Esophagus squamous epithelium (tissue), 5 donors: ENCODE measurements around the gene CYB561D2. TPM values are rescaled to one million over a fixed set of nuclear protein-coding genes. Genes with fewer than 3 reads are reported as not detected.
A peak's percentile ranks its signal among the peaks of the same experiment; 100 is the strongest.

Experiments used
- DNase-seq: peaks from one replicate; lab custom pipeline; 2025; lab: John Stamatoyannopoulos, UW
- H3K27ac ChIP-seq, 4 donors: fragments of 200-600 bp; sonication (generic); one replicate each; pipeline ENCODE4 v1.5.1; 2016 to 2019; ENCODE audit warnings: mild to moderate bottlenecking in 1 of 4
- H3K27me3 ChIP-seq, 4 donors: fragments of 200-600 bp; sonication (generic); 1 replicate in 3 of 4; 2 replicates in 1 of 4; pipeline versions ENCODE4 v1.5.1 to v1.6.0; 2017 to 2021; ENCODE audit warnings: antibody characterized with exemption in 1 of 4
- H3K36me3 ChIP-seq, 3 donors: fragments of 200-600 bp; sonication (generic); one replicate each; pipeline ENCODE4 v1.5.1; 2016 to 2019
- H3K4me1 ChIP-seq, 3 donors: fragments of 200-600 bp; sonication (generic); one replicate each; pipeline ENCODE4 v1.5.1; 2017 to 2019
- H3K4me3 ChIP-seq, 4 donors: fragments of 200-600 bp; sonication (generic); 1 replicate in 3 of 4; 2 replicates in 1 of 4; pipeline ENCODE4 v1.5.1; 2016 to 2019; ENCODE audit warnings: mild to moderate bottlenecking in 2 of 4, moderate library complexity in 1 of 4
- H3K9me3 ChIP-seq, 3 donors: fragments of 200-600 bp; sonication (generic); one replicate each; pipeline ENCODE4 v1.5.1; 2016 to 2019
- POLR2A ChIP-seq, 4 donors: fragments of 450-650 bp; IDR thresholded peaks; one replicate each; pipeline ENCODE4 v1.6.1; 2017; ENCODE audit warnings: antibody characterized with exemption in 4 of 4, mild to moderate bottlenecking in 4 of 4, moderate library complexity in 3 of 4
- WGBS, 2 donors: methylation state at CpG; one replicate each; pipeline ENCODE4 v1.1.5; 2018; 5-methylcytosine and 5-hydroxymethylcytosine counted together
- intact Hi-C: fragments of 100-400 bp; cut with DNase I; formaldehyde crosslinking; loops from one replicate; pipeline ENCODE4 v1.15.0; 2022
- total RNA-seq, 4 donors: library from RNA; depleted of rRNA; stranded (reverse); fragments of >200 nt; gene quantifications; one replicate each; pipeline ENCODE4 v1.1.0, GENCODE V29; 2016
- TF ChIP-seq, protein P1 (sequence below), 6 experiments: fragments of 450-650 bp in 4 of 6; fragments of 200-600 bp in 2 of 6; sonication (generic) in 2 of 6; IDR thresholded peaks; one replicate each; pipeline ENCODE4 v1.5.1; 2016 to 2019; ENCODE audit warnings: antibody characterized with exemption in 6 of 6, mild to moderate bottlenecking in 4 of 6, moderate library complexity in 4 of 6
- donor health status: DM: yes; HTN: yes; CAD: no.

Gene CYB561D2
- total RNA-seq, 4 donors from 2014 or later: 18.1 to 21.9 (median 20.5) TPM

DNA sequence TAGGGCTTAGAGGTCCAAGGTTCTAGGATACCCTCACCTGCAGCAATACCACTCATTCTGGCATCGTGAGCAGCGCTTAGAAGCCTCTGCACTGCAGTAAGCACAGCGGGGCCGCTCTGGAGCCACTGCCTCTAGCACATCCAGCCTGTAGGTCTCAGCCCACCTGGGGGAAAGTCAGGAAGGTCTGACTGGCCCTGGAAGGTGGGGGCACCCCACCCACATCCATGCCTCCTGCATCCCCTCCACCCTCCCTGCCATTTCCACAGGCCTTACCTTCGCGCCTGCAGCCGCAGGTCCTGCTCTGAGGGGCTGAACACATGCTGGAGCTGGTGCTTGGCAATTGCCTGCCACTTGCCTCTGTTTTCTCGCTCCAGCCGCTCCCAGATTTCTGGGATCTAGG lies 9.1 kb upstream of the CYB561D2 start:
- WGBS, 2 donors: 60% methylated on average over 1 of the region's 9 CpGs; no CpG with 5 or more reads in 1 of the 2 donors
- H3K4me3 ChIP-seq: peak overlapping the region; percentile 35 to 80 (median 58)
- DNase-seq: no peak
- peaks cover 45 to 78% (median 45%) of the 10 kb centered on the region in 3 donors for H3K4me1 ChIP-seq
- peak overlapping the region; percentile 77 to 99 (median 95) for H3K27ac ChIP-seq
- no peaks in the 10 kb centered on the region for H3K9me3 ChIP-seq
- no peaks in the 10 kb centered on the region for H3K27me3 ChIP-seq
- intact Hi-C loops: no loop called here
- TF ChIP-seq, protein P1, sequence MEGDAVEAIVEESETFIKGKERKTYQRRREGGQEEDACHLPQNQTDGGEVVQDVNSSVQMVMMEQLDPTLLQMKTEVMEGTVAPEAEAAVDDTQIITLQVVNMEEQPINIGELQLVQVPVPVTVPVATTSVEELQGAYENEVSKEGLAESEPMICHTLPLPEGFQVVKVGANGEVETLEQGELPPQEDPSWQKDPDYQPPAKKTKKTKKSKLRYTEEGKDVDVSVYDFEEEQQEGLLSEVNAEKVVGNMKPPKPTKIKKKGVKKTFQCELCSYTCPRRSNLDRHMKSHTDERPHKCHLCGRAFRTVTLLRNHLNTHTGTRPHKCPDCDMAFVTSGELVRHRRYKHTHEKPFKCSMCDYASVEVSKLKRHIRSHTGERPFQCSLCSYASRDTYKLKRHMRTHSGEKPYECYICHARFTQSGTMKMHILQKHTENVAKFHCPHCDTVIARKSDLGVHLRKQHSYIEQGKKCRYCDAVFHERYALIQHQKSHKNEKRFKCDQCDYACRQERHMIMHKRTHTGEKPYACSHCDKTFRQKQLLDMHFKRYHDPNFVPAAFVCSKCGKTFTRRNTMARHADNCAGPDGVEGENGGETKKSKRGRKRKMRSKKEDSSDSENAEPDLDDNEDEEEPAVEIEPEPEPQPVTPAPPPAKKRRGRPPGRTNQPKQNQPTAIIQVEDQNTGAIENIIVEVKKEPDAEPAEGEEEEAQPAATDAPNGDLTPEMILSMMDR (IDR thresholded peaks at IDR 0.05): no peak
- no peak for TF ChIP-seq POLR2A (IDR thresholded peaks at IDR 0.05)
- no peaks in the 10 kb centered on the region for H3K36me3 ChIP-seq

DNA sequence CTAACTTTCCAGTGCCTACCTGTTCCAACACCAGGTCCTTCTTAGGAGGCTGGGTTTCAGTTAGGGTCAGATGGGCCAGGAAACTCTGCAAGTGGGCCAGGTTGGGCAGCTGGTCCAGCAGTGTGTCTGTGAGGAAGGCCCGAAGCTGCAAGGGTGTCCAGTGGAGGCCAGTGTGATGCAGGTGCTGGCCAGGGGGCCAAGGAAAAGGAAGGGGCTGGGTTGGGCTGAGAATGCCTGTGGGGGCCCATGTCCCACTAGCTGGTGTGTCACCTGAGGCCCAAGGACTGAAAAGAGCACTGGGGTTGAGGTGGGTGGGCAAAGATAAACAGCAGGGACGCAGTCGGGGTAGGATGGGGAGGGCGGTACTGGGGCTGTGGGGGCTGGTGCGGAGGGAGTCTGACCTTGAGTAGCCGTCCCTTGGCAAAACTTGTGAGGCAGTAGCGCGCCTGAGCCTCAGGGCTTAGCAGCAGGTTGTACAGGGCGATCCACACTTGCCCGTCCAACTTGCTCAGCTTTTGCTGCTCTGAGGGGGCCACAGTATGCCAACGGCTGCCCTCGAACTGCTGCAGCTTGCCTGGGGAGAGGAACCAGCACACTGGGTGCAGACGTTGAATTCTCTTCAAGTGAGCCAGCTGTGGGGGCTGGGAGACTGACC lies 8.5 kb upstream of the CYB561D2 start:
- intact Hi-C loops: no loop called here
- Histone ChIP-seq H3K36me3 (no peaks in the 10 kb centered on the region), H3K4me1 (peaks cover 44 to 79% (median 44%) of the 10 kb centered on the region in 3 donors), H3K27ac (peak overlapping the region in 2 of 4 donors; percentile 94 to 96), H3K4me3 (no peak overlapping the region), H3K9me3 (no peaks in the 10 kb centered on the region), H3K27me3 (no peaks in the 10 kb centered on the region)
- WGBS, 2 donors: 88 to 89% methylated on average over 9 to 12 of the region's 13 CpGs
- no peak for DNase-seq
- TF ChIP-seq, protein P1 (IDR thresholded peaks at IDR 0.05): no peak
- TF ChIP-seq POLR2A (IDR thresholded peaks at IDR 0.05): no peak

DNA sequence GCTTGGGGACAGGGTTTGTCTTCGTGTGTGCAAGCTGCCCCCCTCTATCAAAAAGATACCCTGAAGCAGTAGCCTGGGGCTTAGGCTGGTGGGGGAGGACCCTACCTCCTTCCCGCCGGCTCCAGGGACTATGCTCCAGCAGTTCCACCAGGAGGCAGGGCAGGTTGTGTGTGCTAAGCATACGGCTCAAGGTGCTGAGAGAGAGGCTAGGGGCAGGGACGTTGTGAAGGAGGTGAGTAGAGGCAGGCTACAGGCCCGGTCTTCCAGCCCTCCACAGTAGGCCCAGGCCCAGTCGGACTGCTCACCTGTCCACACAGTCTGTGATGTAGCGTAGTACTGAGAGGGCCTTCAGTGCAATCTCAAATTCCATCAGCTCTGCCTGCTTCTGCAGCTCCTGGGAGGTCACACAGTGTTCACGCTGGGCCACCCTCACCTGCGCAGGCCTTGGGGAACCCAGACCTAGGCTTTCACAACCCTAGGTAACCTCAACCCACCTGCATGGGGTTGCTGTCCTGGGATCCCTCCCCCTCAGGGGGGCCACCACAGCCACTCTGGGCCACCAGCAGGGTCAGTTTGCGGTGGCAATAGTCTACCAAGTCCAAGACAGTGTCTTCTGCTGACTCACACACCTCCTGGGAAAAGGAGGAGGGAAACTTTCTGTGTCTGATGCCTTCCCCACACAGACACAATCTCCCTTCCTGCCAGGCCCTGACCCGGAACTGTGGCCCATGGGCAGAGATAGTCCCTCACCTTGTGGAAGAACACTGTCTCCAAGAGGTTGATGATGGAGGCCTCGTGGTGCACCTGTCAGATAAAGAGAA lies 7.6 kb upstream of the CYB561D2 start:
- peaks cover 40 to 82% (median 41%) of the 10 kb centered on the region in 3 donors for H3K4me1 ChIP-seq

DNA sequence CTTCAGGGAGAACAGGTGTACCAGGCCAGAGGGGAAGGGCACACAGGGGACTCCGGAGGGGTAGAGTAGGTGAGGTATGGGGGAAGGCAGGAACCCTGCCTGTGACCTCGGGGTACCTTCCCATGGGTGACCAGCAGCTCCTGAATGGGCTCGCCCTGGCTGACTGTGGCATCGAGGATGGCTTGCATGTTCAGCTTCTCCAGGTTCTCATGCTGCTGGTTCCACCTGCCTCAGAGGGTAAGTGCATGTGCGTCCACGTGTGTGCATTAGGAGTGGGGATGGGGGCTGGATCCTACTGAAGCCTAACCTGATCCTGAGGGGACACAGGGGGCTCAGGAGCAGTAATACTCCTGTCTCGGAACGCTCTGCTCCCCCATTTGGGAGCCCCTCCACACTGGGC lies 5.7 kb upstream of the CYB561D2 start:
- Histone ChIP-seq H3K4me3 (peak overlapping the region in 3 of 4 donors; percentile 30 to 60 (median 43)), H3K36me3 (peaks cover 0 to 21% (median 0%) of the 10 kb centered on the region in 3 donors), H3K27me3 (no peaks in the 10 kb centered on the region), H3K9me3 (no peaks in the 10 kb centered on the region), H3K27ac (no peak overlapping the region), H3K4me1 (peaks cover 32 to 82% (median 33%) of the 10 kb centered on the region in 3 donors)
- intact Hi-C loops: no loop called here
- no peak for DNase-seq
- TF ChIP-seq, protein P1 (IDR thresholded peaks at IDR 0.05): no peak
- TF ChIP-seq POLR2A (IDR thresholded peaks at IDR 0.05): no peak
- WGBS, 2 donors: 61 to 75% methylated on average over 4 to 6 of the region's 8 CpGs

More for the DNA sequence above, 7.6 kb upstream of the CYB561D2 start:
- H3K27ac ChIP-seq: no peak overlapping the region
- no peak for DNase-seq
- no peak overlapping the region for H3K4me3 ChIP-seq
- H3K36me3 ChIP-seq: peaks cover 0 to 7% (median 0%) of the 10 kb centered on the region in 3 donors
- TF ChIP-seq, protein P1 (IDR thresholded peaks at IDR 0.05): no peak
- TF ChIP-seq POLR2A (IDR thresholded peaks at IDR 0.05): no peak
- intact Hi-C loops: no loop called here
- 92 to 100% methylated on average over 1 to 3 of the region's 13 CpGs for whole genome bisulfite sequencing, 2 donors
- no peaks in the 10 kb centered on the region for H3K27me3 ChIP-seq
- no peaks in the 10 kb centered on the region for H3K9me3 ChIP-seq
